Fibroblast of lung (primary cell): ENCODE measurements around the gene CAPN8. TPM values are rescaled to one million over a fixed set of nuclear protein-coding genes. Genes with fewer than 3 reads are reported as not detected.

Experiments
- DNase-seq, 2 donors: peaks; one replicate each; pipeline versions ENCODE4 v3.0.0 to v3.0.0-alpha.2; 2010; ENCODE audit warnings: low read depth in 2 of 2
- H2AFZ ChIP-seq: 2 replicates; pipeline ENCODE4 v1.5.1; 2012; ENCODE audit warnings: low read length, control low read depth, inconsistent platforms
- H3K27ac ChIP-seq: 2 replicates; pipeline ENCODE4 v1.5.1; 2011; ENCODE audit warnings: low read length, control low read depth; ENCODE audit not compliant: insufficient read depth
- H3K27me3 ChIP-seq: 2 replicates; pipeline ENCODE4 v1.5.1; 2011; ENCODE audit warnings: mild to moderate bottlenecking, low read length; ENCODE audit not compliant: control insufficient read depth, insufficient read depth
- H3K36me3 ChIP-seq: 2 replicates; pipeline ENCODE4 v1.5.1; 2011; ENCODE audit warnings: low read length; ENCODE audit not compliant: control insufficient read depth, insufficient read depth
- H3K4me1 ChIP-seq: 2 replicates; pipeline ENCODE4 v1.5.1; 2011; ENCODE audit warnings: low read length; ENCODE audit not compliant: control insufficient read depth, insufficient read depth; ENCODE audit errors: extremely low read depth
- H3K4me2 ChIP-seq: 2 replicates; pipeline ENCODE4 v1.5.1; 2011; ENCODE audit warnings: low read length, control low read depth; ENCODE audit not compliant: insufficient read depth; ENCODE audit errors: extremely low read depth
- H3K4me3 ChIP-seq, 4 experiments: fragments of 200-600 bp in 1 of 4; sonication (generic) in 1 of 4; replicated peaks in 1 of 4; 2 replicates each; pipeline ENCODE4 v1.5.1; 2011 to 2016; ENCODE audit warnings: low read length in 4 of 4, low read depth in 3 of 4, mild to moderate bottlenecking in 3 of 4, control low read depth in 2 of 4, inconsistent platforms in 1 of 4, mixed read lengths in 1 of 4; ENCODE audit not compliant: insufficient read depth in 1 of 4; ENCODE audit errors: control extremely low read depth in 1 of 4
- H3K79me2 ChIP-seq: 2 replicates; pipeline ENCODE4 v1.5.1; 2012; ENCODE audit warnings: mild to moderate bottlenecking, low read length, inconsistent platforms; ENCODE audit not compliant: control insufficient read depth, insufficient read depth
- H3K9ac ChIP-seq: 2 replicates; pipeline ENCODE4 v1.5.1; 2011; ENCODE audit warnings: mild to moderate bottlenecking, low read length, control low read depth; ENCODE audit not compliant: insufficient read depth
- H3K9me3 ChIP-seq: 2 replicates; pipeline ENCODE4 v1.5.1; 2012; ENCODE audit warnings: low read depth, low read length; ENCODE audit not compliant: control insufficient read depth, insufficient read depth
- H4K20me1 ChIP-seq: 2 replicates; pipeline ENCODE4 v1.5.1; 2011; ENCODE audit warnings: low read length; ENCODE audit not compliant: control insufficient read depth, insufficient read depth; ENCODE audit errors: extremely low read depth
- EZH2 ChIP-seq: IDR thresholded peaks from 2 replicates; pipeline ENCODE4 v1.5.1; 2012; ENCODE audit warnings: low read length, control low read depth, mild to moderate bottlenecking; ENCODE audit errors: missing control alignments
- polyA plus RNA-seq, 2 donors: library from polyadenylated mRNA; depleted of rRNA in 1 of 2; stranded (reverse) in 1 of 2; unstranded in 1 of 2; fragments of >200 nt; gene quantifications; 2 replicates each; pipeline ENCODE4 v1.2.1, GENCODE V29; 2011 to 2012; ENCODE audit warnings: missing spikeins in 1 of 2
- total RNA-seq: library from RNA; depleted of rRNA; stranded (reverse); fragments of >200 nt; gene quantifications from 2 replicates; pipeline ENCODE4 v1.2.1, GENCODE V29; 2014
- TF ChIP-seq, protein P1 (sequence below), 2 donors: IDR thresholded peaks in 1 of 2; conservative IDR thresholded peaks in 1 of 2; 1 replicate in 1 of 2; 2 replicates in 1 of 2; pipeline ENCODE4 v1.5.1; 2011 to 2012; ENCODE audit warnings: low read length in 2 of 2, control low read depth in 1 of 2, inconsistent platforms in 1 of 2, low read depth in 1 of 2, mild to moderate bottlenecking in 1 of 2

Gene CAPN8
- total and polyA plus RNA-seq, 2 donors (not counting 1 experiment from before 2014, with no cell fraction given), result not detected

DNA sequence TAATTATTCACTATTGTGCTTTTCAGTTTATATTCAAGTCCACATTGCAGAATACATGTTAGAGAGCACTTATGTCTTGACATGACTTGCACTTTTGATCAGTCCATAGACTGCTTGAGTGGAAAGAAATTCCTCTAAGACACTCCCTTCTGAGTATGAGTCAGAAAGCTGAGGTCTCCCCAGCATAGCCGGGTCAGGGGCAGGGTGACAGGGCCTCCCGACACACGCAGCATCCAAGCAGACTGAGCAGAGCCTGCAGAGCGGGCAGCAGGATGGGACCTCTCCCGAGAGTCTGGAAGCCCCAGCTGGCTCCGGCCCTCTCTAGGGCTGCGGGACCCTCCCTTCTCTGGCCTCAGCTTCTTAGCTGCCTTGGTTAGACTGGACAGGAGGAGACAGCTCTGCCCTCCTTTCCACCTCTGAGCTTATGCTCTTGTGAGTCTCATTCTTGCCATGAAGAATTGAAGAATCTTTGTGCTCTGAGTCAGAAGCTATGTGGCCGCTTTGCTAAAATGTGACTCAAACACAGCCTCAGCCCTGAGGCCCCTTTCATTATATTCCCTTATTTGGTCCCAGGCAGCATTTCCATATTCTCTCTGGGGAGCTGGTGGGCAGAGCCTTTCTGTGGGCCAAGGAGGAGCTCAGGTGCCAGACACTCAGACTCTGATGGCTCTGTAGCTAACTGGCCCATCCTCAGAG is 35.6 kb upstream of the CAPN8 start:
- H4K20me1 ChIP-seq, result no peaks in the 10 kb centered on the region
- peak overlapping the region; percentile 71 for H3K4me2 ChIP-seq
- peaks cover 39% of the 10 kb centered on the region for H3K4me1 ChIP-seq
- no peaks in the 10 kb centered on the region for H3K79me2 ChIP-seq
- peak overlapping the region; percentile 98 for H3K27ac ChIP-seq
- H3K9me3 ChIP-seq, result no peaks in the 10 kb centered on the region
- no peaks in the 10 kb centered on the region for H3K36me3 ChIP-seq
- H3K4me3 ChIP-seq, result peak overlapping the region in 2 of 4 experiments; percentile 14 to 28
- H3K9ac ChIP-seq, result peak overlapping the region; percentile 59
- DNase-seq, result peak; percentile 98 to 99
- no peak overlapping the region for H2AFZ ChIP-seq
- no peak for TF ChIP-seq EZH2
- H3K27me3 ChIP-seq, result no peaks in the 10 kb centered on the region

DNA sequence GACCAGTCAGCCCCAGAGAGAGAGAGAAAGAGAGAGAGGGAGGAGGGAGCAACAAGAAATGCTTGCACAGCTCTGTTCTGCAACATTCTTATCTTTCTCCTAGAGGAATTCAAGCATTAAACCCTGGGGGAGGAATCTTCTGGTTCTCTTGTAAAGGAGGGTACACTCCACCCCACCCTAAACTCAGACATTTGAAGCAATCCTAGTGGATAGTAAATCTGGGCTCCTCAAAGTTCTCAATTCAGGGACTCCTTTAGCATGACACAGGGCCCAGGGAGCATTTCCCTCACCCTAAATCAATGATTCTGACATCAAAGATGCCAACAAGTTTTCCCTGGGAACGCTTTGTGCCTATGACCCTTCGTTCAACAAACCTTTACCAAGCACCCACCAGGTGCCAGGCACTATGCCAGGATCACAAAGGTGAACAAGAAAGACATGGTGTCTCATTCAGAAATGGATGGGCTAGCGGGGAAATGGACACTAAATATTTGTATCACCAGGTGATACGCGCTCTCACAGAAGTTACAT is 35.0 kb upstream of the CAPN8 start:
- peak; percentile 48 to 69 for DNase-seq
- Histone ChIP-seq H3K4me3 (no peak overlapping the region), H3K79me2 (no peaks in the 10 kb centered on the region), H3K4me1 (peaks cover 34% of the 10 kb centered on the region), H3K27ac (peak overlapping the region; percentile 98), H4K20me1 (no peaks in the 10 kb centered on the region), H3K9ac (peak overlapping the region; percentile 43), H3K36me3 (no peaks in the 10 kb centered on the region), H3K4me2 (peak overlapping the region; percentile 71), H2AFZ (no peak overlapping the region), H3K9me3 (no peaks in the 10 kb centered on the region), H3K27me3 (no peaks in the 10 kb centered on the region)
- TF ChIP-seq EZH2, result no peak
- TF ChIP-seq, protein P1, sequence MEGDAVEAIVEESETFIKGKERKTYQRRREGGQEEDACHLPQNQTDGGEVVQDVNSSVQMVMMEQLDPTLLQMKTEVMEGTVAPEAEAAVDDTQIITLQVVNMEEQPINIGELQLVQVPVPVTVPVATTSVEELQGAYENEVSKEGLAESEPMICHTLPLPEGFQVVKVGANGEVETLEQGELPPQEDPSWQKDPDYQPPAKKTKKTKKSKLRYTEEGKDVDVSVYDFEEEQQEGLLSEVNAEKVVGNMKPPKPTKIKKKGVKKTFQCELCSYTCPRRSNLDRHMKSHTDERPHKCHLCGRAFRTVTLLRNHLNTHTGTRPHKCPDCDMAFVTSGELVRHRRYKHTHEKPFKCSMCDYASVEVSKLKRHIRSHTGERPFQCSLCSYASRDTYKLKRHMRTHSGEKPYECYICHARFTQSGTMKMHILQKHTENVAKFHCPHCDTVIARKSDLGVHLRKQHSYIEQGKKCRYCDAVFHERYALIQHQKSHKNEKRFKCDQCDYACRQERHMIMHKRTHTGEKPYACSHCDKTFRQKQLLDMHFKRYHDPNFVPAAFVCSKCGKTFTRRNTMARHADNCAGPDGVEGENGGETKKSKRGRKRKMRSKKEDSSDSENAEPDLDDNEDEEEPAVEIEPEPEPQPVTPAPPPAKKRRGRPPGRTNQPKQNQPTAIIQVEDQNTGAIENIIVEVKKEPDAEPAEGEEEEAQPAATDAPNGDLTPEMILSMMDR (conservative IDR thresholded peaks at IDR 0.05 in 1 of 2, IDR thresholded peaks at IDR 0.05 in 1 of 2; ENCODE audit: low read depth in 1 of 2, low read length in 2 of 2), result no peak

DNA sequence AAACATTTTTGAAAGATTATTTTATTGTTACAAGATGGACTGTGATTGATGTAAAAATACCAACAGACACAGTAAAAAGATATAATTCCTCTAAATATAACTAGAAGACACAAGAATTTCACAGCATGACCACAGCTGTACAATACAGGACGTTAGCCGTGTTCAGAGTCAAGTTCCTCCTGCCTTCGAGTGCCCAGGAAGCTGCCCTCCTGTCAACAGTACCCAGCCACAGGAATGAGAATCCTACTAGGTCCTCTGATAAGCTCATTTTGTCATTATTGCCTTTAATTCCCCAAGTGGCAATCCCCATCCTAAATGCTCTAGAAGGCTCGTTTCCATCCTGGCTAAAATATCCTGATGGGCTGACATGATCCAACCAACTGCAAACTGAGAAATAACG is 30.4 kb upstream of the CAPN8 start:
- no peaks in the 10 kb centered on the region for H3K79me2 ChIP-seq
- H3K4me1 ChIP-seq, result peaks cover 13% of the 10 kb centered on the region
- H3K4me2 ChIP-seq, result no peak overlapping the region
- H3K9me3 ChIP-seq, result no peaks in the 10 kb centered on the region
- peak in 1 of 2 donors; percentile 47 for DNase-seq
- H2AFZ ChIP-seq, result no peak overlapping the region
- H3K9ac ChIP-seq, result no peak overlapping the region
- no peaks in the 10 kb centered on the region for H3K36me3 ChIP-seq
- no peak overlapping the region for H3K27ac ChIP-seq
- no peaks in the 10 kb centered on the region for H3K27me3 ChIP-seq
- TF ChIP-seq EZH2, result no peak
- TF ChIP-seq, protein P1 (conservative IDR thresholded peaks at IDR 0.05 in 1 of 2, IDR thresholded peaks at IDR 0.05 in 1 of 2; ENCODE audit: low read depth in 1 of 2, low read length in 2 of 2), result no peak
- H4K20me1 ChIP-seq, result no peaks in the 10 kb centered on the region
- no peak overlapping the region for H3K4me3 ChIP-seq
